Heart left ventricle (tissue), 13 donors: Measurements from ENCODE around the gene SLC41A1.

Experiments used
- CTCF ChIP-seq, 12 donors: fragments of 200-600 bp; sonication (generic) in 4 of 12; IDR thresholded peaks; one replicate each; pipeline versions ENCODE4 v1.5.0 to v1.8.0; 2018 to 2022; ENCODE audit warnings: antibody characterized with exemption in 12 of 12, mild to moderate bottlenecking in 5 of 12
- POLR2A ChIP-seq, 2 donors: fragments of 450-650 bp; IDR thresholded peaks; one replicate each; pipeline ENCODE4 v1.6.1; 2017; ENCODE audit warnings: antibody characterized with exemption in 2 of 2, mild to moderate bottlenecking in 2 of 2, moderate library complexity in 2 of 2
- donor health status: ischemic (EF 13 %, LVEDD 7.1; RV severe dilation, severe dysfunction).
- donor health status: DM: no; HTN: yes; CAD: no.
- donor health status: DM: no; HTN: no; CAD: no.
- donor health status: ischemic (EF 25% LVEDD 6.9; RV normal size, moderate dysfunction).
- donor health status: ischemic (EF 25% LVEDD 5.7; RV mildly dilated, moderate dysfunction).
- donor health status: ischemic (EF 35%, LVEDD 5.7; RV mildly dilated, moderate dysfunction).
- donor health status: nonischemic (EF 11% LVEDD 7.7; RV severe dilation, severe dysfunction).
- donor health status: DM: yes; HTN: yes; CAD: no.
- donor health status: PGD.
- donor health status: ischemic (EF 29% LVEDD 5.4; RV normal size, mild dysfunction).
- donor health status: nonischemic (EF 23%, LVEDD 6.1; RV moderate dilation, normal function).

- no peak for TF ChIP-seq POLR2A (IDR thresholded peaks at IDR 0.05)
- no peak for TF ChIP-seq CTCF (IDR thresholded peaks at IDR 0.05)
Observed at GRCh38 chr1:205766570-205766969, 46.4 kb downstream of the SLC41A1 start.
